Measurements from ENCODE around the gene EMILIN2. TPM values are rescaled to one million over a fixed set of nuclear protein-coding genes. Genes with fewer than 3 reads are reported as not detected.

Gene EMILIN2
- total and polyA plus RNA-seq, 2 of the 13 experiments (the other 11 are each of a cell fraction or from before 2014, with no cell fraction given) = 7.6 to 8.2 TPM

DNA sequence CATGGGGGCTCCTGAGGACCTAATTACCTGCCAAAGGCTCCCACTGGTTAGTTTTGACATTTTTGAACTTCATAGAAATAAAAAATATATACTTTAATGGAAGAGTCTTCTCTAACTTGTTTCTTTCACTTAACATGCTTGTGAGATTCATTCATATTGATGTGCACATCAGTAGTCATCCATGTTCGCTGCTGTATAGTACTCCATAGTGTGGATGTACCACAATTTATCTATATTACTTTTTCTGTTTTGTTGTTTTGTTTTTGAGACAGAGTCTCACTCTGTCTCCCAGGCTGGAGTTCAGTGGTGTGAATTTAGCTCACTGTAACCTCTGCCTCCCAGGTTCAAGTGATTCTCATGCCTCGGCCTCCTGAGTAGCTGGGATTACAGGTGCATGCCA lies 22.8 kb upstream of the EMILIN2 start:
- Histone ChIP-seq H3K4me2 (ENCODE audit: low read depth, low read length) (no peak overlapping the region), H3K36me3 (replicated peaks in 1 of 2; ENCODE audit: control insufficient read depth in 1 of 2, insufficient read depth in 2 of 2, low read length in 2 of 2) (no peaks in the 10 kb centered on the region), H2AFZ (ENCODE audit: low read length) (no peak overlapping the region), H3K4me1 (ENCODE audit: insufficient read depth, low read length) (peaks cover 24% of the 10 kb centered on the region), H3K27ac (ENCODE audit: extremely low read length, insufficient read depth, low read length) (no peak overlapping the region), H3K9ac (ENCODE audit: insufficient read depth, low read depth, low read length) (no peak overlapping the region), H3K27me3 (ENCODE audit: control insufficient read depth in 1 of 2, insufficient read depth in 2 of 2, low read length in 2 of 2) (peaks cover 0 to 8% of the 10 kb centered on the region in 2 experiments; a peak in 2 of 5 replicates), H4K20me1 (ENCODE audit: insufficient read depth, low read length) (no peaks in the 10 kb centered on the region), H3K4me3 (replicated peaks in 1 of 3; ENCODE audit: insufficient read depth in 1 of 3, low read depth in 2 of 3, low read length in 3 of 3) (no peak overlapping the region), H3K79me2 (ENCODE audit: insufficient read depth, low read length) (no peaks in the 10 kb centered on the region), H3K9me3 (ENCODE audit: low read length) (no peaks in the 10 kb centered on the region)
- ChIA-PET POLR2A (no interaction called here), CTCF (ENCODE audit: low intra/inter-chr PET ratio, low total read pairs) (no interaction called here)
- FAIRE-seq (no peak), ATAC-seq (no peak), DNase-seq (ENCODE audit: low spot score) (no peak)
- in situ Hi-C loops (cut with HindIII; ENCODE audit: extremely low pct_ligation_motif_present, low pct_unique_long_range_greater_than_20kb) = no loop called here
- BruUV-seq (replicated peaks) = no TSS peak
- TF ChIP-seq ZNF138 (CRISPR knock-in tag; IDR thresholded peaks at IDR 0.05; ENCODE audit: low read depth) = no peak
- no peak for TF ChIP-seq ZNF44 (CRISPR knock-in tag; IDR thresholded peaks at IDR 0.05)
- TF ChIP-seq HIVEP1 (CRISPR knock-in tag; IDR thresholded peaks at IDR 0.05) = no peak
- TF ChIP-seq ZIK1 (CRISPR knock-in tag; IDR thresholded peaks at IDR 0.05; ENCODE audit: borderline replicate concordance, low read depth) = no peak
- TF ChIP-seq CBX5 (CRISPR knock-in tag; IDR thresholded peaks at IDR 0.05; ENCODE audit: borderline replicate concordance) = no peak
- TF ChIP-seq ZNF207 (IDR thresholded peaks at IDR 0.05; ENCODE audit: borderline replicate concordance) = no peak
- intact Hi-C loops (cut with micrococcal nuclease; ENCODE audit: unreplicated experiment) = no loop called here
- WGBS (ENCODE audit: low lambda C conversion rate) = 51% methylated on average over 2 of the region's 2 CpGs

GRCh38 chr18:2824865-2825264 lies 21.9 kb upstream of the EMILIN2 start:
- no TSS peak for BruUV-seq (replicated peaks)
- Histone ChIP-seq H4K20me1 (ENCODE audit: insufficient read depth, low read length) (no peaks in the 10 kb centered on the region), H3K4me3 (replicated peaks in 1 of 3; ENCODE audit: insufficient read depth in 1 of 3, low read depth in 2 of 3, low read length in 3 of 3) (no peak overlapping the region), H2AFZ (ENCODE audit: low read length) (no peak overlapping the region), H3K9ac (ENCODE audit: insufficient read depth, low read depth, low read length) (no peak overlapping the region), H3K9me3 (ENCODE audit: low read length) (no peaks in the 10 kb centered on the region), H3K4me1 (ENCODE audit: insufficient read depth, low read length) (peaks cover 24% of the 10 kb centered on the region), H3K4me2 (ENCODE audit: low read depth, low read length) (no peak overlapping the region), H3K27me3 (ENCODE audit: control insufficient read depth in 1 of 2, insufficient read depth in 2 of 2, low read length in 2 of 2) (peaks cover 0 to 8% of the 10 kb centered on the region in 2 experiments; a peak in 2 of 5 replicates), H3K27ac (ENCODE audit: extremely low read length, insufficient read depth, low read length) (no peak overlapping the region), H3K36me3 (replicated peaks in 1 of 2; ENCODE audit: control insufficient read depth in 1 of 2, insufficient read depth in 2 of 2, low read length in 2 of 2) (no peaks in the 10 kb centered on the region), H3K79me2 (ENCODE audit: insufficient read depth, low read length) (no peaks in the 10 kb centered on the region)
- ATAC-seq (no peak), DNase-seq (ENCODE audit: low spot score) (no peak), FAIRE-seq (no peak)
- intact Hi-C loops (cut with micrococcal nuclease; ENCODE audit: unreplicated experiment) (no loop called here), in situ Hi-C loops (cut with HindIII; ENCODE audit: extremely low pct_ligation_motif_present, low pct_unique_long_range_greater_than_20kb) (no loop called here)
- CTCF ChIA-PET (ENCODE audit: low intra/inter-chr PET ratio, low total read pairs) = no interaction called here
- POLR2A ChIA-PET = no interaction called here
- TF ChIP-seq, protein P1, sequence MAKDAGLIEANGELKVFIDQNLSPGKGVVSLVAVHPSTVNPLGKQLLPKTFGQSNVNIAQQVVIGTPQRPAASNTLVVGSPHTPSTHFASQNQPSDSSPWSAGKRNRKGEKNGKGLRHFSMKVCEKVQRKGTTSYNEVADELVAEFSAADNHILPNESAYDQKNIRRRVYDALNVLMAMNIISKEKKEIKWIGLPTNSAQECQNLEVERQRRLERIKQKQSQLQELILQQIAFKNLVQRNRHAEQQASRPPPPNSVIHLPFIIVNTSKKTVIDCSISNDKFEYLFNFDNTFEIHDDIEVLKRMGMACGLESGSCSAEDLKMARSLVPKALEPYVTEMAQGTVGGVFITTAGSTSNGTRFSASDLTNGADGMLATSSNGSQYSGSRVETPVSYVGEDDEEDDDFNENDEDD (CRISPR knock-in tag; IDR thresholded peaks at IDR 0.05; ENCODE audit: borderline replicate concordance) = no peak
- 40% methylated on average over 5 of the region's 5 CpGs for WGBS (ENCODE audit: low lambda C conversion rate)

Data from HepG2 (cell line).